ENCODE results near the gene FABP2.
"Not testable (repeated sequence)": the region's sequence is repeated elsewhere in the genome, so short reads cannot be mapped to it uniquely, and the experiment has no call there.

FABP2 gene

DNA sequence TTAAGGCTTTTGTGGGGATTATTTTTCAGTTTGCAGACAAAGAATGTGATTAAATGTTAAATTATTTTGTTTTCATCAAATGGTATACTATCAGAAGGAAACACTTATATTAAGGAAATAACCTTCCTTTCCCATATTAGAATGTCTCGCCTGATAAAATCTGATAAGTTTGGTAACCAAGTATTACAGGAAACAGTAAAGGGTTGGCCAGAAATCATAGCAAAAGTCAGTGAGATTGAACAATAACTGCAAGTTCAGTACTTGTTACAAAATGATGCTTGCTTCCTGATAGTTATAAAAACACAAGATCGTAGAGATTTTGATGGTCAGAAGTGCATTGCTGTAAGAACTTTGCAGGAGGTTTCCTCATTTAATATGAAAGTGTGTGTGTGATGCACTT lies 40.5 kb downstream of the FABP2 start:
- TF ChIP-seq, protein P1, sequence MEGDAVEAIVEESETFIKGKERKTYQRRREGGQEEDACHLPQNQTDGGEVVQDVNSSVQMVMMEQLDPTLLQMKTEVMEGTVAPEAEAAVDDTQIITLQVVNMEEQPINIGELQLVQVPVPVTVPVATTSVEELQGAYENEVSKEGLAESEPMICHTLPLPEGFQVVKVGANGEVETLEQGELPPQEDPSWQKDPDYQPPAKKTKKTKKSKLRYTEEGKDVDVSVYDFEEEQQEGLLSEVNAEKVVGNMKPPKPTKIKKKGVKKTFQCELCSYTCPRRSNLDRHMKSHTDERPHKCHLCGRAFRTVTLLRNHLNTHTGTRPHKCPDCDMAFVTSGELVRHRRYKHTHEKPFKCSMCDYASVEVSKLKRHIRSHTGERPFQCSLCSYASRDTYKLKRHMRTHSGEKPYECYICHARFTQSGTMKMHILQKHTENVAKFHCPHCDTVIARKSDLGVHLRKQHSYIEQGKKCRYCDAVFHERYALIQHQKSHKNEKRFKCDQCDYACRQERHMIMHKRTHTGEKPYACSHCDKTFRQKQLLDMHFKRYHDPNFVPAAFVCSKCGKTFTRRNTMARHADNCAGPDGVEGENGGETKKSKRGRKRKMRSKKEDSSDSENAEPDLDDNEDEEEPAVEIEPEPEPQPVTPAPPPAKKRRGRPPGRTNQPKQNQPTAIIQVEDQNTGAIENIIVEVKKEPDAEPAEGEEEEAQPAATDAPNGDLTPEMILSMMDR (IDR thresholded peaks at IDR 0.05; ENCODE audit: low read depth, low read length): no peak
- no peak for DNase-seq (ENCODE audit: extremely low read depth, low read depth)

GRCh38 chr4:119279945-119280344 lies 42.0 kb downstream of the FABP2 start:
- DNase-seq (ENCODE audit: extremely low read depth, low read depth): not testable (repeated sequence)

DNA sequence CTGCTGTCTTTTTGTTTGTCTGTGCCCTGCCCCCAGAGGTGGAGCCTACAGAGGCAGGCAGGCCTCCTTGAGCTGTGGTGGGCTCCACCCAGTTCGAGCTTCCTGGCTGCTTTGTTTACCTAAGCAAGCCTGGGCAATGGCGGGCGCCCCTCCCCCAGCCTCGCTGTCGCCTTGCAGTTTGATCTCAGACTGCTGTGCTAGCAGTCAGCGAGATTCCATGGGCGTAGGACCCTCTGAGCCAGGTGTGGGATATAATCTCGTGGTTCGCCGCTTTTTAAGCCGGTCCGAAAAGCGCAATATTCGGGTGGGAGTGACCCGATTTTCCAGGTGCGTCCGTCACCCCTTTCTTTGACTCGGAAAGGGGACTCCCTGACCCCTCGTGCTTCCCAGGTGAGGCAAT lies 42.4 kb downstream of the FABP2 start:
- not testable (repeated sequence) for DNase-seq (ENCODE audit: extremely low read depth, low read depth)

DNA sequence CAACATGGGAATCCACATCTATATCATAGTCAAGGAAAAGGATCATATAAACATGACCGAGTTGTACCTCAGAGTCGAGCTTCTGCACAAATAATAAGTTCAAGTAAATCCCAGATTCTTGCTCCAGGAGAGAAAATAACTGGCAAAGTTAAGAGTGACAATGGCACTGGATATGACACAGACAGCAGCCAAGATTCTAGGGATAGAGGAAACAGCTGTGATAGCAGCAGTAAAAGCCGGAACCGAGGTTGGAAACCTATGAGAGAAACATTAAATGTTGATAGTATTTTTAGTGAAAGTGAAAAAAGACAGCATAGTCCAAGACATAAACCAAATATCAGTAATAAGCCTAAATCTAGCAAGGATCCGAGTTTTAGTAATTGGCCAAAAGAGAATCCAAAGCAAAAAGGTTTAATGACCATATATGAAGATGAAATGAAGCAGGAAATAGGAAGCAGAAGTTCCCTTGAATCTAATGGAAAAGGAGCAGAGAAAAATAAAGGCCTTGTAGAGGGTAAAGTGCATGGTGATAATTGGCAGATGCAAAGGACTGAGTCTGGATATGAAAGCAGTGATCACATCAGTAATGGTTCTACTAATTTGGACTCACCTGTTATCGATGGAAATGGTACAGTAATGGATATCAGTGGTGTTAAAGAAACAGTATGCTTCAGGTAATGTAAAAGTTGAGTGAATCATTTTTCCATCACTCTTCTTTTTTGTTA lies 50.4 kb downstream of the FABP2 start:
- TF ChIP-seq, protein P1 (IDR thresholded peaks at IDR 0.05; ENCODE audit: low read depth, low read length): no peak
- DNase-seq (ENCODE audit: extremely low read depth, low read depth): no peak

- TF ChIP-seq, protein P1 (IDR thresholded peaks at IDR 0.05; ENCODE audit: low read depth, low read length): no peak
- no peak for DNase-seq (ENCODE audit: extremely low read depth, low read depth)
Measured at GRCh38 chr4:119268466-119268865, 53.5 kb downstream of the FABP2 start.
